Neural cell (in vitro differentiated cells): ENCODE data around the gene FYCO1.

Source experiments
- EZH2 ChIP-seq: fragments of 200-600, 300-800 bp; shearing (Covaris generic), sonication (generic); IDR thresholded peaks from 2 replicates; pipeline ENCODE4 v1.6.1; 2014; ENCODE audit warnings: antibody characterized with exemption, low read length, borderline replicate concordance, mild to moderate bottlenecking; ENCODE audit not compliant: insufficient read depth, poor library complexity, severe bottlenecking
- POLR2AphosphoS5 ChIP-seq: IDR thresholded peaks from 2 replicates; pipeline ENCODE4 v1.6.1; 2012
- REST ChIP-seq: IDR thresholded peaks from 2 replicates; pipeline ENCODE4 v1.6.1; 2012; ENCODE audit warnings: borderline replicate concordance

- TF ChIP-seq EZH2 (no peak), REST (no peak), POLR2AphosphoS5 (no peak)
Observed at GRCh38 chr3:45988804-45989203, 6.8 kb downstream of the FYCO1 start.
